Fibroblast of peridontal ligament (primary cell): ENCODE measurements around the gene UBE2L5.

Experiments used
- DNase-seq: peaks from one replicate; pipeline ENCODE4 v3.0.0-alpha.2; 2010; ENCODE audit errors: extremely low read depth

UBE2L5 gene

DNA sequence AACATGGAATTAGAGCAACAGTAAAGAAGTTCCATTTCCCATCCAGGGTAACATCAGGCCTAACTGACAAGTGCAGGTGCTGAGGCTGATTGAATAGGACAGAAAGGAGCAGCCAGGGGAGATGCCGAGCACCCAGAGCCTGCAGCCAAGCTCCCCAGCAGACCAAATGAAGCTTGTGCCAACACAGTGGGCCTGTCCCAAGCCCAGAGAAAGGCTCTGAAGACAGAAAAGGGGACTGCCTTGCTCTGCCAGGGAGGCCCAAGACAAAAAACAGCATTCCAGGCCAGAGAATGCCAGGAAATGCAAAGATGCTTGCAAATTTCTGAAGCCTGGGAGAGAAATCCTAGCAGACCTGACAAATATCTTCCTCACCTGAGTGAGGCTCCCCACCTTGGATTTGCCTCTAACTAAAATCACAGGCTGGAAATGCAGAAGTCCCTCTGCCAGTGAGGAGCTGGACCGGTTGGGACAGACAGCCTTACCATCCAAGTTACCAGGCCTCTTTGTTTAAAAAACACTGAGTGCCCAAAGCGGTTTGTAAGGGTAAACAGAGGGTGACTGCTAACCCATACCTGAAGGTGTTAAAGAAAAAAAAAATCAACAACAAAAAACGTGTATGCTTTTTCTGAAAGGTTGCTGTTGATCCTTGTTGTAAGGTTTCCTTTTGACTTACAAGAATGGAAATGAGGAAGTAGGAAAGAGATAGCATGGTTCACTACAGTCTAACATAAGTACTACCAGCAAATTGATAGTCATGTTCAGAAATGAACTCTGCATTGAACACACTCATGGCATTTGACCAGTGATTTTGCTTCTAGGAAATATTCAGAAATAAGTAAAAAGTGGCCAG, 55.3 kb downstream of the UBE2L5 start:
- DNase-seq = no peak
